GM12891 (cell line): ENCODE results near the gene RNF208.

Source experiments
- DNase-seq: peaks from one replicate; pipeline ENCODE4 v3.0.0; 2011; ENCODE audit warnings: low spot score; ENCODE audit not compliant: insufficient read length
- FAIRE-seq: peaks from 2 replicates; lab custom pipeline; 2011; peaks lifted over from hg19 to GRCh38; lab: Jason Lieb, UNC
- PAX5 ChIP-seq: IDR thresholded peaks from 2 replicates; pipeline ENCODE4 v1.6.1; 2011; ENCODE audit warnings: low read length, moderate library complexity, mild to moderate bottlenecking; ENCODE audit not compliant: insufficient read depth, severe bottlenecking
- POLR2A ChIP-seq: IDR thresholded peaks from 2 replicates; pipeline ENCODE4 v1.6.1; 2011; ENCODE audit warnings: low read depth, low read length, control low read depth
- POLR2AphosphoS5 ChIP-seq: IDR thresholded peaks from 2 replicates; pipeline ENCODE4 v1.6.1; 2011; ENCODE audit warnings: low read depth, low read length, control low read depth
- POU2F2 ChIP-seq: IDR thresholded peaks from 2 replicates; pipeline ENCODE4 v1.6.1; 2011; ENCODE audit warnings: low read depth, mild to moderate bottlenecking, control low read depth, low read length, moderate library complexity
- SPI1 ChIP-seq: IDR thresholded peaks from 2 replicates; pipeline ENCODE4 v1.6.1; 2011; ENCODE audit warnings: low read depth, low read length, control low read depth
- TAF1 ChIP-seq: IDR thresholded peaks from 2 replicates; pipeline ENCODE4 v1.6.1; 2011; ENCODE audit warnings: low read depth, low read length, control low read depth

Gene RNF208

GRCh38 chr9:137206602-137207001 is 15.4 kb downstream of the RNF208 start:
- DNase-seq (no peak), FAIRE-seq (no peak)
- TF ChIP-seq POLR2A (no peak), SPI1 (no peak), POU2F2 (no peak), TAF1 (no peak), POLR2AphosphoS5 (no peak), PAX5 (no peak)

DNA sequence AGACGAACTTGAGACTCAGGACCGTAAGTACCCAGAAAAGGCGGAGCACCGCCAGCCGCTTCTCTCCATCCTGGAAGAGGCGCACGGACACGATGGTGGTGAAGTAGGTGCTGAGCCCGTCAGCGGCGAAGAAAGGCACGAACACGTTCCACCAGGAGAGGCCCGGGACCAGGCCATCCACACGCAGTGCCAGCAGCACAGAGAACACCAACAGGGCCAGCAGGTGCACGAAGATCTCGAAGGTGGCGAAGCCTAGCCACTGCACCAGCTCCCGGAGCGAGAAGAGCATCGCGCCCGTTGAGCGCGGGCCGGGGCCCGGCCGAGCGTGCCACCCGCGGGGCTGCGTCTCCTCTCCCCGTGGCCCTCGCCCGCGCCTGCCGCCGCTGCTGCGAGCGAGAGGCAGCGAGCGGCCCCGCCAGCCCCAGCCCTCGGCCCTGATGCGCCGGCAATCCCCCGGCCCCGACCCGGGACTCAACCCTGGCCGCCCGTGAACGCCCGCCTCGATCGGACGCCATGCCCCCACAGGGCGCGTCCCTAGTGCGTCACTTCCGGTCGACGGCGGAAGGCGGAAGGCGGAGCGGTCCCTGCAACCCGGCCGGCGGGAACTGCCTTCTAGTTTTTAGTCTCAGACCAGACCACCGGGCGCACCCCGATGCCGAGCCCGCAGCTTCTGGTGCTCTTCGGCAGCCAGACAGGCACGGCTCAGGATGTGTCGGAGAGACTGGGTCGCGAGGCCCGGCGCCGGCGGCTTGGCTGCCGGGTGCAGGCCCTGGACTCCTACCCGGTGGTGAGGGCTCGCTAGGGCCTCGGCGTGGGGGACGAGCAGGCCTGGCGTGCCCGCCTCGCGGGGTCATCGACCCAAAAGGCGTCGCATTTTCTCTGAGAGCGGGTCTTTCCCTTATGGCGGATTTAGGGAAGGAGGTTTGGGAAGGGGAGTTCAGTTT is 16.6 kb downstream of the RNF208 start, which contains the start of the genes NDOR1 and TMEM203:
Gene NDOR1, plus strand, starts transcription at position 575 of the 944 bp plus-strand sequence. Its CDS starts 78 bp downstream, at position 653.
Gene TMEM203, minus strand, starts transcription at position 523 of the 944 bp plus-strand sequence. Its CDS starts 234 bp downstream, at position 289.
- FAIRE-seq (peak; percentile 95), DNase-seq (peak; percentile 100)
- TF ChIP-seq TAF1 (peak; percentile 64), SPI1 (no peak), POU2F2 (peak; percentile 74; the same call in 1 of the 2 replicates), PAX5 (peak; percentile 7), POLR2AphosphoS5 (peak; percentile 49; the same call in 1 of the 2 replicates), POLR2A (peak; percentile 84)

DNA sequence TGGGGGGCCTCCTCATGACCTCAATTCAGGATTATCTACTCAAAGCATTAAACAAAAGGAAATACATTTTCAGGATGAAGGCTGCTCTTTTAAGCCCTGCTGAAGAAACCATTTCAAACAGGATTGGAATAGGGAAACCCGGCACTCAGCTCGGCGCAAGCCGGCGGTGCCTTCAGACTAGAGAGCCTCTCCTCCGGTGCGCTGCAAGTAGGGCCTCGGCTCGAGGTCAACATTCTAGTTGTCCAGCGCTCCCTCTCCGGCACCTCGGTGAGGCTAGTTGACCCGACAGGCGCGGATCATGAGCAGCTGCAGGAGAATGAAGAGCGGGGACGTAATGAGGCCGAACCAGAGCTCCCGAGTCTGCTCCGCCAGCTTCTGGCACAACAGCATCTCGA is 17.3 kb downstream of the RNF208 start:
- TF ChIP-seq POU2F2 (no peak), POLR2A (no peak), TAF1 (no peak), SPI1 (no peak), POLR2AphosphoS5 (no peak), PAX5 (no peak)
- DNase-seq: no peak
- no peak for FAIRE-seq

DNA sequence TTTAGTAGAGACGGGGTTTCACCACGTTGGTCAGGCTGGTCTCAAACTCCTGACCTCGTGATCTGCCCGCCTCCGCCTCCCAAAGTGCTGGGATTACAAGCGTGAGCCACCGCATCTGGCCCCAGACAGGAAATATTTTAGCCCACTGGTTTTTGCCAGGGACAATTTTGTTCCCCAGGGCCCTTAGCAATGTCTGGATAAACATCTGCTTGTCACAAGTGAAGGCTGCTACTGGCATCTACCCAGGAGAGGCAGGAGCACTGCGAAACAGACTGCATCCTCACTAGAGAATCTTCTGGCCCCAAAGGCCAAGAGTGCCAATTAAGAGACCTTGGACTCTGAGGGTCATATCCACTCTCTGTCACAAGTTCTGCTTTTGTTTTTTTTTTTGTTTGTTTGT is 19.1 kb downstream of the RNF208 start:
- no peak for TF ChIP-seq POLR2AphosphoS5
- no peak for TF ChIP-seq POU2F2
- no peak for TF ChIP-seq TAF1
- no peak for TF ChIP-seq SPI1
- TF ChIP-seq POLR2A: no peak
- no peak for TF ChIP-seq PAX5
- DNase-seq (no peak), FAIRE-seq (no peak)

- no peak for DNase-seq
- TF ChIP-seq POU2F2 (0 out of 2 replicates have a peak, but pooled peaks have one; percentile 9), POLR2A (peak; percentile 30; the same call in 1 of the 2 replicates), POLR2AphosphoS5 (no peak)
- no peak for FAIRE-seq
These were observed 20.7 kb downstream of the RNF208 start for GRCh38 chr9:137201205-137201868.

- TF ChIP-seq SPI1 (peak; percentile 63), POLR2A (peak; percentile 80), POLR2AphosphoS5 (peak; percentile 70; the same call in 1 of the 2 replicates), TAF1 (peak; percentile 88), POU2F2 (no peak), PAX5 (peak; percentile 91)
- DNase-seq (peak; percentile 100), FAIRE-seq (peak; percentile 99)
These were observed 21.5 kb downstream of the RNF208 start, which contains the start of gene TPRN for GRCh38 chr9:137200311-137201204. TPRN (minus strand) TSS chr9:137200741; CDS start chr9:137200711, 30 bp downstream.

DNA sequence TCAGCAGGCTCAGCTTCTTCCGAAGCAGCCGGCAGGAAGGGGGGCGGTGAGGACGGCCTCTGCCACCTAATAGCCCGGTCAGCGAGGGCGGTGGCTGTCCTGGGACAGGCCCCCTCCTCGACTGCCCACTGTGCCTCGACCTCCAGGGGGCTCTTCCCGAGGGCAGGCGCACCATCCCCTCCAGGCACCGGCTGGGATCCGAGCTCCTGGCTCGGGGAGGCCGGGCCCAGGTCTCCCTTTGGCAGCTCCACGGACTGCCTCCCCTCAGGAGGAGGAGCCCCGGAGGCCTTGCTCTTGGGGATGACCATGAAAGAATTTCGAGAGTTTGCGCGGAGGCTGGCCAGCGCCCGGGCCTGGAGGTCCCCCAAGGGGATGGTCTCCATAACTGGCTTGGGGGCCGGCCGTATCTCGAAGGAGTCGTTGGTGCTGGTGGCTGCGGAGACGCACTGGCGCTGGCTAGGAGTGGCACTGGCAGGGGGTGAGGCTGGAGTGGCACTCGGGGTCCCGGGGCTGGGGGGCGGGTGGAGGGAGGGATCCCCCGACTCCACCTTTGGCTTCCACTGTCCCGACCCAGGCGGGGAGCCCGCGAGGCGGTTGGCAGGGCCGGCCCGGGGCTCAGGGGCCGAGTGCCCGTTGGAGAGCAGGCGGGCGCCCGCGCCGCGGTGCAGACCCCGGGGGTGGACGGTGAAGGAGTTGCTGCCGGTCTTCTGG is 22.5 kb downstream of the RNF208 start:
- TF ChIP-seq POLR2A (no peak), POLR2AphosphoS5 (no peak), POU2F2 (no peak), SPI1 (no peak), TAF1 (no peak), PAX5 (no peak)
- DNase-seq: no peak
- no peak for FAIRE-seq
